Stomach (tissue), 9 donors: ENCODE measurements around the gene CFAP107. TPM values are rescaled to one million over a fixed set of nuclear protein-coding genes. Genes with fewer than 3 reads are reported as not detected.

Experiments
- DNase-seq, 2 donors: peaks; one replicate each; pipeline versions ENCODE4 v3.0.0 to v3.0.0-alpha.2; 2013 to 2019
- H3K27ac ChIP-seq, 5 donors: fragments of 200-600 bp in 4 of 5; sonication (generic) in 4 of 5; one replicate each; pipeline ENCODE4 v1.5.1; 2013 to 2019; ENCODE audit warnings: mild to moderate bottlenecking in 1 of 5, moderate library complexity in 1 of 5
- H3K27me3 ChIP-seq, 3 donors: fragments of 200-600 bp; sonication (generic); one replicate each; pipeline ENCODE4 v1.5.1; 2017 to 2019; ENCODE audit warnings: mixed run types in 1 of 3
- H3K36me3 ChIP-seq, 4 donors: fragments of 200-600 bp; sonication (generic); 1 replicate in 3 of 4; 2 replicates in 1 of 4; pipeline ENCODE4 v1.5.1; 2016 to 2019
- H3K4me1 ChIP-seq, 4 donors: fragments of 200-600 bp; sonication (generic); one replicate each; pipeline ENCODE4 v1.5.1; 2016 to 2019
- H3K4me3 ChIP-seq, 4 donors: fragments of 200-600 bp; sonication (generic) in 3 of 4; one replicate each; pipeline ENCODE4 v1.5.1; 2016 to 2019; ENCODE audit warnings: mild to moderate bottlenecking in 1 of 4
- H3K9me3 ChIP-seq, 4 donors: fragments of 200-600 bp; sonication (generic); one replicate each; pipeline ENCODE4 v1.5.1; 2016 to 2019
- EP300 ChIP-seq: sonication (generic); formaldehyde crosslinking; IDR thresholded peaks from one replicate; pipeline ENCODE4 v1.6.1; 2017; ENCODE audit warnings: antibody characterized with exemption
- POLR2A ChIP-seq, 4 donors: fragments of 450-650 bp; IDR thresholded peaks; one replicate each; pipeline ENCODE4 v1.6.1; 2016; ENCODE audit warnings: antibody characterized with exemption in 4 of 4, control low read depth in 2 of 4, mild to moderate bottlenecking in 1 of 4, moderate library complexity in 1 of 4
- POLR2AphosphoS5 ChIP-seq, 3 donors: sonication (generic); formaldehyde crosslinking; IDR thresholded peaks; one replicate each; pipeline ENCODE4 v1.6.1; 2016; ENCODE audit warnings: antibody characterized with exemption in 3 of 3
- WGBS, 5 donors: extraction: QIAGEN DNeasy Blood & Tissue Kit in 3 of 5; methylation state at CpG; one replicate each; pipeline versions ENCODE4 v1.1.5 to v1.1.7; 2013 to 2018; 5-methylcytosine and 5-hydroxymethylcytosine counted together
- intact Hi-C: fragments of 100-400 bp; cut with DNase I; formaldehyde crosslinking; loops from one replicate; pipeline ENCODE4 v1.15.1; 2023; ENCODE audit warnings: low total_unique reads
- polyA plus RNA-seq, 3 donors: library from polyadenylated mRNA; stranded (reverse); fragments of 200-250 nt; gene quantifications; one replicate each; pipeline ENCODE4 v1.2.3, GENCODE V29; 2013
- total RNA-seq, 5 donors: library from RNA; depleted of rRNA; stranded (reverse); fragments of >200 nt; gene quantifications; one replicate each; pipeline versions ENCODE4 v1.1.0 to v1.2.3, GENCODE V29; 2014 to 2016
- TF ChIP-seq, protein P1 (sequence below), 7 experiments: fragments of 450-650 bp in 4 of 7; fragments of 200-600 bp in 3 of 7; sonication (generic) in 3 of 7; IDR thresholded peaks; one replicate each; pipeline ENCODE4 v1.5.1; 2016 to 2019; ENCODE audit warnings: antibody characterized with exemption in 7 of 7, control low read depth in 2 of 7, mild to moderate bottlenecking in 1 of 7
- donor health status: healthy with polysubstance abuse.
- donor health status: Bipolar disorder and iron deficiency.
- donor health status: healthy.

Gene CFAP107
- total and polyA plus RNA-seq, 8 donors = not detected

GRCh38 chr1:12769031-12769430 lies 23.0 kb downstream of the CFAP107 start:
- DNase-seq = no peak
- 29 to 83% (median 60%) methylated on average over 1 to 2 of the region's 2 CpGs for WGBS, 5 donors
- TF ChIP-seq POLR2AphosphoS5 (IDR thresholded peaks at IDR 0.05) = no peak
- no peak for TF ChIP-seq EP300
- TF ChIP-seq POLR2A (IDR thresholded peaks at IDR 0.05) = no peak
- TF ChIP-seq, protein P1, sequence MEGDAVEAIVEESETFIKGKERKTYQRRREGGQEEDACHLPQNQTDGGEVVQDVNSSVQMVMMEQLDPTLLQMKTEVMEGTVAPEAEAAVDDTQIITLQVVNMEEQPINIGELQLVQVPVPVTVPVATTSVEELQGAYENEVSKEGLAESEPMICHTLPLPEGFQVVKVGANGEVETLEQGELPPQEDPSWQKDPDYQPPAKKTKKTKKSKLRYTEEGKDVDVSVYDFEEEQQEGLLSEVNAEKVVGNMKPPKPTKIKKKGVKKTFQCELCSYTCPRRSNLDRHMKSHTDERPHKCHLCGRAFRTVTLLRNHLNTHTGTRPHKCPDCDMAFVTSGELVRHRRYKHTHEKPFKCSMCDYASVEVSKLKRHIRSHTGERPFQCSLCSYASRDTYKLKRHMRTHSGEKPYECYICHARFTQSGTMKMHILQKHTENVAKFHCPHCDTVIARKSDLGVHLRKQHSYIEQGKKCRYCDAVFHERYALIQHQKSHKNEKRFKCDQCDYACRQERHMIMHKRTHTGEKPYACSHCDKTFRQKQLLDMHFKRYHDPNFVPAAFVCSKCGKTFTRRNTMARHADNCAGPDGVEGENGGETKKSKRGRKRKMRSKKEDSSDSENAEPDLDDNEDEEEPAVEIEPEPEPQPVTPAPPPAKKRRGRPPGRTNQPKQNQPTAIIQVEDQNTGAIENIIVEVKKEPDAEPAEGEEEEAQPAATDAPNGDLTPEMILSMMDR (IDR thresholded peaks at IDR 0.05) = no peak
- Histone ChIP-seq H3K4me1 (no peaks in the 10 kb centered on the region), H3K36me3 (no peaks in the 10 kb centered on the region), H3K4me3 (no peak overlapping the region), H3K9me3 (no peaks in the 10 kb centered on the region), H3K27me3 (peaks cover 0 to 35% (median 5%) of the 10 kb centered on the region in 3 donors), H3K27ac (no peak overlapping the region)
- intact Hi-C loops = no loop called here

DNA sequence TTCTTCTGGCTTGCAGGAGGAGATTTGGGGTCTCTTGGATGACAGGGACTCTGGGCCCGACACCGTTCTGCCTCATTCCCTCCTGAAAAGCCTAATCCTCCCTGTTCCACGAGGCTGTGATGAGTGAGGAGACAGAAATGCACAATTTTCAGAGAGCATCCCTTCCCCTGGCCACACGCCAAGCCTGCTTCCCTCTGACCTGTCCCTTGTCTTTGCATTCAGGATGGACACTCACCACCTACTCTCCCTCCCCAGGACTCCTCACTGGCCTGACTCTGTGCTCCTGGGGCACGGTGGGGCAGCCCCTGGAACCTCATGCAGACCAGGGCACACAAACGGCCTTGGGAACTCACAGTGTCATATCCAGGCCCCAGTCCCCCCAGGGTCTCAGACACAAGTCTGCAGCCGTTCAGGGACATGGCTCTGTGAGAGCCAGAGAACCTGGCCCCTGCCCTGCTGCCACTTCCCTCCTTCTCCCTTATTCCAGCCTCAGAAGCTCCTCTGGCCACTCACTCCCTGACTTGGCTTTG lies 24.0 kb downstream of the CFAP107 start:
- Histone ChIP-seq H3K4me1 (no peaks in the 10 kb centered on the region), H3K9me3 (no peaks in the 10 kb centered on the region), H3K4me3 (no peak overlapping the region), H3K27ac (no peak overlapping the region), H3K36me3 (no peaks in the 10 kb centered on the region), H3K27me3 (peaks cover 0 to 35% (median 5%) of the 10 kb centered on the region in 3 donors)
- no peak for DNase-seq
- TF ChIP-seq POLR2A (IDR thresholded peaks at IDR 0.05) (no peak), EP300 (no peak), POLR2AphosphoS5 (IDR thresholded peaks at IDR 0.05) (no peak)
- TF ChIP-seq, protein P1 (IDR thresholded peaks at IDR 0.05) = no peak
- intact Hi-C loops = no loop called here
- 47 to 56% (median 53%) methylated on average over 7 of the region's 7 CpGs for WGBS, 5 donors

GRCh38 chr1:12770620-12771019 lies 24.6 kb downstream of the CFAP107 start:
- no peak for DNase-seq
- TF ChIP-seq, protein P1 (IDR thresholded peaks at IDR 0.05) = no peak
- TF ChIP-seq POLR2AphosphoS5 (IDR thresholded peaks at IDR 0.05) (no peak), EP300 (no peak), POLR2A (IDR thresholded peaks at IDR 0.05) (no peak)
- no peaks in the 10 kb centered on the region for H3K4me1 ChIP-seq
- no peaks in the 10 kb centered on the region for H3K36me3 ChIP-seq
- H3K4me3 ChIP-seq = no peak overlapping the region
- H3K27me3 ChIP-seq = peaks cover 0 to 35% (median 5%) of the 10 kb centered on the region in 3 donors
- no peaks in the 10 kb centered on the region for H3K9me3 ChIP-seq
- intact Hi-C loops = no loop called here
- H3K27ac ChIP-seq = no peak overlapping the region
- 55 to 90% (median 84%) methylated on average over 2 of the region's 2 CpGs for WGBS, 5 donors

DNA sequence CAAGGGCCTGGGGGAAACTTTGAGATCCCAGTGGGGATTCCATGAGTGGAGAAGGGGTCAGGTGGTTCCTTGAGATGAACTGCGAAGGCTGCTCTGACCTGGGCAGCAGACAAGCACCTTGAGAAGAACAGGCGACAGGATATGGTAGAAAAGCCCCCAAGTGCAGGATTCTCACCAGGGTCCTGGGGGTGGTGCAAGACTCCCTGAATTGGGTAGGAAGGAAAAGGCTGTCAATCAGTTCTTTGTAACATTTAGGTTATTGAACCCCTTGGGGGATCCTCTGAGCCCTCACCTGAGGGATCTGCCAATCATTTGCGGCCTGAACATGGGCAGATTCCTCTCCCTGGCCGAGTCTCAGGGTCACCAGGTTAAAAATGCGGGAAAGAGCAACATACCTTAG lies 25.2 kb downstream of the CFAP107 start:
- Histone ChIP-seq H3K4me3 (no peak overlapping the region), H3K27ac (no peak overlapping the region), H3K4me1 (no peaks in the 10 kb centered on the region), H3K9me3 (no peaks in the 10 kb centered on the region), H3K27me3 (peaks cover 0 to 35% (median 5%) of the 10 kb centered on the region in 3 donors), H3K36me3 (no peaks in the 10 kb centered on the region)
- TF ChIP-seq POLR2AphosphoS5 (IDR thresholded peaks at IDR 0.05) (no peak), POLR2A (IDR thresholded peaks at IDR 0.05) (no peak), EP300 (no peak)
- TF ChIP-seq, protein P1 (IDR thresholded peaks at IDR 0.05) = no peak
- no peak for DNase-seq
- whole genome bisulfite sequencing, 5 donors = 60 to 71% (median 69%) methylated on average over 5 of the region's 5 CpGs
- intact Hi-C loops = no loop called here
